GM10266 (cell line): ENCODE data around the gene SLC7A11.
"Not testable (repeated sequence)": the region's sequence is repeated elsewhere in the genome, so short reads cannot be mapped to it uniquely, and the experiment has no call there.

Experiments used
- DNase-seq: peaks from one replicate; pipeline ENCODE4 v3.0.0; 2012; ENCODE audit errors: extremely low spot score
- TF ChIP-seq, protein P1 (sequence below): IDR thresholded peaks from 2 replicates; pipeline ENCODE4 v1.5.1; 2012; ENCODE audit warnings: mild to moderate bottlenecking, low read depth; ENCODE audit not compliant: control insufficient read depth, insufficient read depth; ENCODE audit errors: missing control alignments

Gene SLC7A11

DNA sequence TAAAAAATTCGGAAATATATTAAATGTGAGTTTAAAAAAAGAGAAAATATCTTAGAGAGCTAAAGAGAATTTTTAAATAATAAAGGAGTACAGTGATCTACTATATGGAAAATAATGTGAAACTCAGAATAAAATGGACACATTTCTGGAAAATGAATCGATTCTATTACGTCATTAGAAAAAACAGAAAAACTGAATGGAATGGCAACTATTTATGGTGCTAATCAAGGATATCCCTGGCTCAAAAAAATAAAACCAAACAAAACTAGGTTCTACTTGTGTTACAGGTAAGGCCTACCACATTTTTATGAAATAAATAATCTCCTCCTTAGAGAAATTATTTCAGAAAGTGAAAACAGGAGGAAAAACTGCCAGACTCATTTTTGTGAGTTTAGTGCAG is 5.5 kb upstream of the SLC7A11 start:
- no peak for DNase-seq
- TF ChIP-seq, protein P1, sequence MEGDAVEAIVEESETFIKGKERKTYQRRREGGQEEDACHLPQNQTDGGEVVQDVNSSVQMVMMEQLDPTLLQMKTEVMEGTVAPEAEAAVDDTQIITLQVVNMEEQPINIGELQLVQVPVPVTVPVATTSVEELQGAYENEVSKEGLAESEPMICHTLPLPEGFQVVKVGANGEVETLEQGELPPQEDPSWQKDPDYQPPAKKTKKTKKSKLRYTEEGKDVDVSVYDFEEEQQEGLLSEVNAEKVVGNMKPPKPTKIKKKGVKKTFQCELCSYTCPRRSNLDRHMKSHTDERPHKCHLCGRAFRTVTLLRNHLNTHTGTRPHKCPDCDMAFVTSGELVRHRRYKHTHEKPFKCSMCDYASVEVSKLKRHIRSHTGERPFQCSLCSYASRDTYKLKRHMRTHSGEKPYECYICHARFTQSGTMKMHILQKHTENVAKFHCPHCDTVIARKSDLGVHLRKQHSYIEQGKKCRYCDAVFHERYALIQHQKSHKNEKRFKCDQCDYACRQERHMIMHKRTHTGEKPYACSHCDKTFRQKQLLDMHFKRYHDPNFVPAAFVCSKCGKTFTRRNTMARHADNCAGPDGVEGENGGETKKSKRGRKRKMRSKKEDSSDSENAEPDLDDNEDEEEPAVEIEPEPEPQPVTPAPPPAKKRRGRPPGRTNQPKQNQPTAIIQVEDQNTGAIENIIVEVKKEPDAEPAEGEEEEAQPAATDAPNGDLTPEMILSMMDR: no peak

DNA sequence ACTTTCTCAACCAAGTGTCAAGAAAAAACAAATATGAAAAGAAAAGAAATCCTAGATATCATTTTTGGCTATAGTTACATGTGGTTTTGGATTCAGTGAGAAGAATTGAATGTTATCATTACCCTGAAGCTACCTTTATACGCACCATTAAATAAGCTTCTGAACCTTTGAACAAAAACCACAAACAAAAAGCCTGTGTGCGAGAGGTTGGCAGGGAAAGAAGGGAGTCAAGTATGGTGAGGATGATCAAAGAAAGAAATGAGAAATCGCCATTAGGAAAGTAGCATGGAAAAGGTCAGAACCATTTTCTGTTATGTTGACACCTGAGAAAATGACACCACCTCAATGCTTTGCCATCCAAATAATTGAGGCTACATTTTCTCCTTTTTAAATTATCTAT is 1.2 kb upstream of the SLC7A11 start:
- no peak for DNase-seq
- TF ChIP-seq, protein P1: no peak

DNA sequence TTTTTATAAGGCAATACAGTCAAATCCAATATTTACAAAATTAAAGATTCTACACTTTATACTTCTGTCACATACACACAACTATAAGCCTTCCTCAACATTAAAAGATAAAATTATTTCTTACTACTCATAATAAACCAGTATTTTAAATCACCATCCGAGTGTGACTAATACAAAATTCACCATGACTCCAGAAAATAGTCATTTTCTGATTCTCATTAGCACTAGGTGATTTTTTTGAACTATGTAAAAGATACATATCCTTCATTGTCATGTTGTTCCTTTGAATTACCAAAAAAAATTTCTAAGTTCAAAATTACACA is 646 bp upstream of the SLC7A11 start:
- TF ChIP-seq, protein P1: no peak
- no peak for DNase-seq

DNA sequence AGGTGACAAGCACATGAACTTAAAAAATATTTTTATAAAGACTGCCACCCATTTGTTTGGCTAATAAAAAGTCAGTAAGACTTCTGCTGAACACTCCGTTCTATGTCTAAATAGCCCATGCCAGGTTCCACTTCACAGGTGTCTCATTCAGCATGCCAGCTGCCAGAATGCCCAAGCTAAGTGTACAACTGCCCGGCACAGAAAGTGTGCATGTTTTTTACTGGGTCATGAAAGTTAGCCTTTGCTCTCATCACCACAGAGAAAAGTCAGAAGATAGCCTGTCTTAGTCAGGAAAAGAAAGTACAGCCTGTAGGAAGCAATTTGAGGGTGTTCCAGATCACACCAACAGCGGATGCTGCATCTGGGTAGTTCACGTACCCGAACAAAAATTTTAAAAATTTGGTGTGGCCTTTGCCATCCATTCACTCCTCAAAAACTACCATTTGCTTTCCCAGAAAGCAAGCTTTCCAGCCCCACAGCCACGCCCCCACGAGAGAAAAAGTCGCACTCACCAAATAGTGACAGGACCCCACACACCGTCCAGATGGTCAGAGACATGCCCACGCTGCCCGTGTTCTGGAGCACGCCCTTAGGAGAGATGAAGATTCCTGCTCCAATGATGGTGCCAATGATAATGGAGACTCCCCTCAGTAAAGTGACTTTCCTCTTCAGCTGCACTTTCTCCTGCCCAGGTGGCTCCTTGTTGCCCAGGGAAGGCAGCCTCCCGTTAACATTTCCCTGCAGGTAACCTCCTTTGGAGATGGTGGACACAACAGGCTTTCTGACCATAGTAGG is 671 bp downstream of the SLC7A11 start:
- TF ChIP-seq, protein P1: no peak
- DNase-seq: no peak

DNA sequence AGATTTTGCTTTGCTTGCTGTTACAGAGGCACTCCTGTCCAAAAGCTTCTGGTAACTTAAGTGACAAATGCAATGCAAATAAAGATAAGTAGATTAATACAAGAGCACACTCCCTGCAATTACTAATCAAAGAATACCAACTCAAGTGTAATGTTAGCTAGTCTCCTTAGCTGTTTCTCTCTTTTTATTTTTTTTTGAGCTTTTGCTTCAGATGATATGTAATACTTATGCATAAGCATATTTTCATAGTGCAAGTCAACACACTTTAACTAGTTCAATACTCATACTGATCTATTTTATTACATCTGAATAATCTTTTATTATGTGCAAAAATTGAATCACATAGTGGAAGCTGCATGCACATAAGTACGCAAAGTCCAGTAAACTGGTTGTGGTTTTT is 2.7 kb downstream of the SLC7A11 start:
- DNase-seq: no peak
- TF ChIP-seq, protein P1: no peak

DNA sequence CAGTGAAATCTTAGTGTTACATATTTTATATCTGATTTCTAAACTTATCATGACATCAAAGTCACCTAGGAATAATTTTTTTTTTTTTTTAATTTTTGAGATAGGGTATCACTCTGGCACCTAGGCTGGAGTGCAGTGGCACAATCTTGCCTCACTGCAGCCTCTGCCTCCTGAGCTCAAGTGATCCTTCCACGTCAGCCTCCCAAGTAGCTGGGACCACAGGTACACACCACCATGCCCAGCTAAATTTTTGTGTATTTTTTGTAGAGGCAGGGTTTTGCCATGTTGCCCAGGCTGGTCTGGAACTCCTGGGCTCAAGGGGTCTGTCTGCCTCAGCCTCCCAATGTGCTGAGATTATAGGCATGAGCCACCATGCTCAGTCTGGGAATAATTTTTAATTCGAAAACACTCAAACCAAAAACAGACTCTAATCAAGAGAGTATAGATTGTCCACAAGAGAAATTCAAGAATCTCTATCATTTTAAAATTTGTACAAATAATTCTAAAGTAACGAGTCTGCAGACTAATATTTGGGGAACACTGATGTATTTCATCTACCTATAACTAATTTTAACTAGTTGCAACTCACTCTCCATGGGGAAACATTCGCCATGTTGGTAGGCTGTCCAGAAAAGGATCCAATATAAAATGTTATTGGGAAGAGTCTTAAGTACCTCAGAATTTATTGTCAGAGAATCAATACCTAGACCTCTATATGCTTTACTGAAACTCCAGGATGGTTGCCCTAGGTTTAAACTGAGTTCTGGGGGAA is 3.4 kb downstream of the SLC7A11 start:
- no peak for DNase-seq
- TF ChIP-seq, protein P1: no peak

DNA sequence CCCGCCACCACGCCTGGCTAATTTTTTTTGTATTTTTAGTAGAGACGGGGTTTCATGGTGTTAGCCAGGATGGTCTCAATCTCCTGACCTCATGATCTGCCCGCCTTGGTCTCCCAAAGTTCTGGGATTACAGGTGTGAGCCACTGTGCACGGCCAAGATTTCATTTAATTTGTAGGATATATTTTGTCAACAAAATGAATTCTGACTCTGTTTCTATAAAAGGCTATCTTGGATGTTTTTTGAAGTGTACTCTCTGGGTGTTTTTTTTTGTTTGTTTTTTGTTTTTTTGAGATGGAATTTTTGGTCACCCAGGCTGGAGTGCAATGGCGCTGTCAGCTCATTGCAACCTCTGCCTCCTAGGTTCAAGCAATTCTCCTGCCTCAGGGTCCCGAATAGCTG is 5.0 kb downstream of the SLC7A11 start:
- DNase-seq: not testable (repeated sequence)

DNA sequence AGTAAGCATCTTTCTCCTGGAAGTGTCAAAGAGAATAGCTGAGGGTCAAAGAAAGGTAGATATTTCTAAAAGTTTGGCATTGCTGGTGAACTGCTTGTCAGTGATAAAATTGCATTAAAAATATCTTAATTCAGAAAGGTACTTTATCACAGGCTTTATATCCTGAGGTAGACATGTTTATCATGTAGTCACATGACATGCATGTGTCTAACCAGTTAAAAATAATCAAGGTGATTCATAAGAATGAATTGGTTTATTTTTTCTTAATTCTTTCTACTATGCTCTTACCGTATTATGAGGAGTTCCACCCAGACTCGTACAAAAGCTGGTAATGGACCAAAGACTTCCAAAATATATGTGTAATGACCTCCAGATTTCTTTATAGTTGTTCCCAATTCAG is 6.1 kb downstream of the SLC7A11 start:
- no peak for DNase-seq
- TF ChIP-seq, protein P1: no peak
